ENCODE results near the gene CDK16.

CDK16 gene

GRCh38 chrX:47215291-47215900 lies 3.1 kb upstream of the CDK16 start:
- Histone ChIP-seq H4K20me1 (ENCODE audit: insufficient read depth) (no peaks in the 10 kb centered on the region), H3K4me3 (IDR thresholded peaks at IDR 0.05; ENCODE audit: insufficient read depth, low read depth, low read length) (no peak overlapping the region), H3K79me2 (ENCODE audit: insufficient read depth, low read depth) (peaks cover 19% of the 10 kb centered on the region), H3K27me3 (ENCODE audit: insufficient read depth, low read depth) (no peaks in the 10 kb centered on the region), H3K4me2 (no peak overlapping the region), H2AFZ (ENCODE audit: low read depth) (no peak overlapping the region), H3K4me1 (ENCODE audit: low read depth, poor library complexity, severe bottlenecking) (peaks cover 13% of the 10 kb centered on the region), H3K36me3 (ENCODE audit: insufficient read depth) (no peaks in the 10 kb centered on the region), H3K9ac (no peak overlapping the region), H3K27ac (no peak overlapping the region)
- TF ChIP-seq, protein P1, sequence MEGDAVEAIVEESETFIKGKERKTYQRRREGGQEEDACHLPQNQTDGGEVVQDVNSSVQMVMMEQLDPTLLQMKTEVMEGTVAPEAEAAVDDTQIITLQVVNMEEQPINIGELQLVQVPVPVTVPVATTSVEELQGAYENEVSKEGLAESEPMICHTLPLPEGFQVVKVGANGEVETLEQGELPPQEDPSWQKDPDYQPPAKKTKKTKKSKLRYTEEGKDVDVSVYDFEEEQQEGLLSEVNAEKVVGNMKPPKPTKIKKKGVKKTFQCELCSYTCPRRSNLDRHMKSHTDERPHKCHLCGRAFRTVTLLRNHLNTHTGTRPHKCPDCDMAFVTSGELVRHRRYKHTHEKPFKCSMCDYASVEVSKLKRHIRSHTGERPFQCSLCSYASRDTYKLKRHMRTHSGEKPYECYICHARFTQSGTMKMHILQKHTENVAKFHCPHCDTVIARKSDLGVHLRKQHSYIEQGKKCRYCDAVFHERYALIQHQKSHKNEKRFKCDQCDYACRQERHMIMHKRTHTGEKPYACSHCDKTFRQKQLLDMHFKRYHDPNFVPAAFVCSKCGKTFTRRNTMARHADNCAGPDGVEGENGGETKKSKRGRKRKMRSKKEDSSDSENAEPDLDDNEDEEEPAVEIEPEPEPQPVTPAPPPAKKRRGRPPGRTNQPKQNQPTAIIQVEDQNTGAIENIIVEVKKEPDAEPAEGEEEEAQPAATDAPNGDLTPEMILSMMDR (conservative IDR thresholded peaks at IDR 0.05; ENCODE audit: low read depth, low read length), result no peak

DNA sequence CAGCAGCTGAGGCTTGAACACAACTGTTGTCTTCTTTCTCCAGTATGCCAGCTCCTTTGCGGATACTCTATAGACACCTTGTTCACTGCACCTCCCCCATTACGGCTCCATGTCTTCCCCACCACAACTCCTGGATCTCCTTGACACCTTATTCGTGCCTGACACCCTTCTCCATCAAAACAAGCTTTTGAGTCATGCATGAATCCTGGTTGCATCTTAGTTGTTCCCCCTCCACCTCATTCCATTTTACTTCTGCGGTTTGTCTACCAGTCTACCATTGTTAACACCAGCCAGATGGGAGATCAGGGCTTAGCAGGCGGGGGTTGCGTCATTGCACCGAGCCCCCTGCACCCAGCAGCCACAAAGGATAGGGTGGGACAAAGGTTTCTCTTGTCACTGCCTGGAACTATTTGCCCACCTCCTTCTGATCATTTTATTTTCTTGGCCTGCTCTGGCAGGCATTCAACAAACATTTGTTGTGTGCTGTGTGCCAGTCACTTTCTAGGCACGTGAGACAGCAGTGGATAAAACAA lies 2.0 kb upstream of the CDK16 start:
- H3K9ac ChIP-seq, result no peak overlapping the region
- H4K20me1 ChIP-seq (ENCODE audit: insufficient read depth), result no peaks in the 10 kb centered on the region
- TF ChIP-seq, protein P1 (conservative IDR thresholded peaks at IDR 0.05; ENCODE audit: low read depth, low read length), result no peak
- no peaks in the 10 kb centered on the region for H3K27me3 ChIP-seq (ENCODE audit: insufficient read depth, low read depth)
- no peak overlapping the region; the same call in 1 of the 2 replicates for H3K4me2 ChIP-seq
- peak overlapping the region; percentile 63; the same call in 1 of the 2 replicates for H3K27ac ChIP-seq
- H3K4me3 ChIP-seq (IDR thresholded peaks at IDR 0.05; ENCODE audit: insufficient read depth, low read depth, low read length), result no peak overlapping the region
- peaks cover 30% of the 10 kb centered on the region for H3K79me2 ChIP-seq (ENCODE audit: insufficient read depth, low read depth)
- H3K4me1 ChIP-seq (ENCODE audit: low read depth, poor library complexity, severe bottlenecking), result peaks cover 15% of the 10 kb centered on the region
- no peaks in the 10 kb centered on the region for H3K36me3 ChIP-seq (ENCODE audit: insufficient read depth)
- no peak overlapping the region for H2AFZ ChIP-seq (ENCODE audit: low read depth)

DNA sequence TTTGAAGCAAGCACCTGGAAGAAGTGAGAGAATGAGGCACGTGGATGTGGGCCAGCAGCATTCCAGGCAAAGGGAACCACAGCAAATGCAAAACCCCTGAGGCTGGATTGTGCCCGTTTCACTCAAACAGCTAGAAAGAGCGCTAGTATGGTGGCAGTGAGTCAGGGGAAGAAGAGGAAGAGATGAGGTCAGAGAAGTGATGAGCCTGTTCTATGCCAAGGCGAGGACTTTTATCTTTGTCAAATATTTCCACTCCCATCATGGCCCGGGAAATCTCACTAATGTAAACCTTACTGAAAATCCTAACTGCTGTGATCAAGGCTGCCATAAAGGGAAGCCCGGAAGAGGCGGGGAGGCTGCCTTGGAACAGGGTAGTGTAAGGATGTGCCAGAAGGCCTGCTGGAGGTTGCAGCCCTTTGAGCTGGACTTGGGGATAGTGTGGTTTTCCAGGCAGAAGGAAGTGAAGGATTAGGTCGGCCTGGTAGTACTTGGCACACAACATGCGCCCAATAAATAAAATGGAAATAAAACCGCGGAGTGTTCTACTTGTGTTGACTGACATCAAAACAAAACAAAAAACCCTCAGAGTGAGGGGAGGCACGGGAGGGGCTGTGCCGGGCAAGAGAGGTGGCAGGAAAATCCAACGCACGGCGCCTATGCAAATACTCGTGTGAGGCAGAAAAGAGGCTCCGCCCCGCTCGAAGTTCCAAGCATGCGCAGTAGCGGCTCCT lies 1.2 kb upstream of the CDK16 start:
- TF ChIP-seq, protein P1 (conservative IDR thresholded peaks at IDR 0.05; ENCODE audit: low read depth, low read length), result no peak
- Histone ChIP-seq H3K9ac (peak overlapping the region; percentile 37; the same call in 1 of the 2 replicates), H2AFZ (ENCODE audit: low read depth) (no peak overlapping the region), H3K27ac (peak overlapping the region; percentile 63), H3K36me3 (ENCODE audit: insufficient read depth) (no peaks in the 10 kb centered on the region), H3K79me2 (ENCODE audit: insufficient read depth, low read depth) (peaks cover 32% of the 10 kb centered on the region), H4K20me1 (ENCODE audit: insufficient read depth) (no peaks in the 10 kb centered on the region), H3K4me1 (ENCODE audit: low read depth, poor library complexity, severe bottlenecking) (peaks cover 15% of the 10 kb centered on the region), H3K4me3 (IDR thresholded peaks at IDR 0.05; ENCODE audit: insufficient read depth, low read depth, low read length) (no peak overlapping the region), H3K4me2 (peak overlapping the region; percentile 73; the same call in 1 of the 2 replicates), H3K27me3 (ENCODE audit: insufficient read depth, low read depth) (no peaks in the 10 kb centered on the region)

GRCh38 chrX:47217852-47218279 lies 615 bp upstream of the CDK16 start:
- Histone ChIP-seq H3K4me2 (peak overlapping the region; percentile 73; the same call in 1 of the 2 replicates), H3K9ac (peak overlapping the region; percentile 95), H4K20me1 (ENCODE audit: insufficient read depth) (no peaks in the 10 kb centered on the region), H3K27ac (peak overlapping the region; percentile 92), H3K36me3 (ENCODE audit: insufficient read depth) (no peaks in the 10 kb centered on the region), H3K79me2 (ENCODE audit: insufficient read depth, low read depth) (peaks cover 32% of the 10 kb centered on the region), H2AFZ (ENCODE audit: low read depth) (peak overlapping the region; percentile 64), H3K4me1 (ENCODE audit: low read depth, poor library complexity, severe bottlenecking) (peaks cover 15% of the 10 kb centered on the region), H3K4me3 (IDR thresholded peaks at IDR 0.05; ENCODE audit: insufficient read depth, low read depth, low read length) (no peak overlapping the region), H3K27me3 (ENCODE audit: insufficient read depth, low read depth) (no peaks in the 10 kb centered on the region)
- TF ChIP-seq, protein P1 (conservative IDR thresholded peaks at IDR 0.05; ENCODE audit: low read depth, low read length), result no peak
